GM12878 (cell line): ENCODE measurements around the gene NRBF2. TPM values are rescaled to one million over a fixed set of nuclear protein-coding genes. Genes with fewer than 3 reads are reported as not detected.

ENCODE experiments used
- ATAC-seq: fragments of 200-7000 bp; cut with Tn5 transposase; 3 replicates; pipeline ENCODE4 v1.9.1; 2020; ENCODE audit warnings: mild to moderate bottlenecking, moderate library complexity
- BruUV-seq: library from RNA; stranded (reverse); fragments of 400-500 nt; replicated peaks from 2 replicates; lab custom pipeline; 2021; lab: Mats Ljungman, UMichigan
- CTCF ChIA-PET: fragments of 300-600 bp; sonication (Branson Sonifier 250); formaldehyde crosslinking; extraction: SDS; loops from one replicate; lab custom pipeline; 2021; ENCODE audit warnings: inconsistent platforms; lab: Yijun Ruan, JAX
- POLR2A ChIA-PET: fragments of 350-600 bp; formaldehyde crosslinking; extraction: SDS; loops from one replicate; lab custom pipeline; 2021; ENCODE audit warnings: inconsistent platforms; lab: Charles Lee
- RAD21 ChIA-PET: fragments of 300-600 bp; sonication (Branson Sonifier 250); formaldehyde crosslinking; loops from one replicate; lab custom pipeline; 2023; ENCODE audit warnings: antibody characterized with exemption; ENCODE audit not compliant: unreplicated experiment; lab: Charles Lee
- SMC1A ChIA-PET: fragments of 300-600 bp; sonication (Branson Sonifier 250); formaldehyde crosslinking; loops from one replicate; lab custom pipeline; 2023; ENCODE audit not compliant: unreplicated experiment, uncharacterized antibody; lab: Charles Lee
- DNase-seq: peaks from one replicate; pipeline ENCODE4 v3.0.0-alpha.2; 2011; ENCODE audit warnings: low read depth, low spot score
- FAIRE-seq: peaks from 3 replicates; lab custom pipeline; 2011; peaks lifted over from hg19 to GRCh38; lab: Jason Lieb, UNC
- H2AFZ ChIP-seq: 2 replicates; pipeline ENCODE4 v1.6.0; 2011; ENCODE audit warnings: low read depth, low read length, control low read depth; ENCODE audit not compliant: control insufficient read depth
- H3K27ac ChIP-seq: 2 replicates; pipeline ENCODE4 v1.5.1; 2011; ENCODE audit warnings: control low read depth; ENCODE audit not compliant: control insufficient read depth, insufficient read depth
- H3K27me3 ChIP-seq, 2 experiments: replicated peaks in 1 of 2; 2 replicates each; pipeline versions ENCODE4 v1.6.0 to v1.6.1; 2011; ENCODE audit warnings: low read length in 1 of 2; ENCODE audit not compliant: control insufficient read depth in 2 of 2, insufficient read depth in 2 of 2
- H3K36me3 ChIP-seq, 2 experiments: 2 replicates each; pipeline ENCODE4 v1.5.1; 2011; ENCODE audit warnings: low read length in 1 of 2; ENCODE audit not compliant: control insufficient read depth in 2 of 2, insufficient read depth in 2 of 2
- H3K4me1 ChIP-seq: 2 replicates; pipeline ENCODE4 v1.6.1; 2011; ENCODE audit warnings: mild to moderate bottlenecking, low read length, moderate library complexity, mixed read lengths; ENCODE audit not compliant: control insufficient read depth, insufficient read depth
- H3K4me2 ChIP-seq: 2 replicates; pipeline ENCODE4 v1.6.0; 2011; ENCODE audit warnings: control low read depth; ENCODE audit not compliant: control insufficient read depth, insufficient read depth
- H3K4me3 ChIP-seq: fragments of 200-600 bp; sonication (generic); 2 replicates; pipeline ENCODE4 v1.5.1; 2016
- H3K79me2 ChIP-seq: 2 replicates; pipeline ENCODE4 v1.6.0; 2011; ENCODE audit warnings: low read length; ENCODE audit not compliant: control insufficient read depth, insufficient read depth
- H3K9ac ChIP-seq: 2 replicates; pipeline ENCODE4 v1.8.0; 2011; ENCODE audit warnings: low read length, control low read depth, mixed read lengths; ENCODE audit not compliant: control insufficient read depth, insufficient read depth
- H3K9me3 ChIP-seq: replicated peaks from 3 replicates; pipeline ENCODE4 v1.5.1; 2011; ENCODE audit warnings: mild to moderate bottlenecking, low read length; ENCODE audit not compliant: control insufficient read depth, insufficient read depth
- H4K20me1 ChIP-seq: 2 replicates; pipeline ENCODE4 v1.6.0; 2011; ENCODE audit not compliant: control insufficient read depth, insufficient read depth
- EZH2 ChIP-seq: IDR thresholded peaks from 2 replicates; pipeline ENCODE4 v1.6.1; 2012; ENCODE audit warnings: low read depth, mild to moderate bottlenecking, control low read depth, inconsistent platforms, low read length, borderline replicate concordance; ENCODE audit not compliant: control insufficient read depth
- NKRF ChIP-seq: fragments of 450-650 bp; conservative IDR thresholded peaks from 2 replicates; pipeline ENCODE4 v1.6.1; 2017; ENCODE audit warnings: mild to moderate bottlenecking, moderate library complexity
- PML ChIP-seq: IDR thresholded peaks from 2 replicates; pipeline ENCODE4 v1.6.1; 2012; ENCODE audit warnings: low read length, inconsistent platforms
- RCOR1 ChIP-seq: conservative IDR thresholded peaks from 2 replicates; pipeline ENCODE4 v1.6.1; 2012; ENCODE audit warnings: low read depth, low read length, improper control_type of control experiment
- ZZZ3 ChIP-seq: IDR thresholded peaks from 2 replicates; pipeline ENCODE4 v1.6.1; 2011; ENCODE audit warnings: low read depth; ENCODE audit not compliant: control insufficient read depth, insufficient read length
- WGBS: methylation state at CpG from one replicate; pipeline ENCODE4 v1.1.6; 2016; ENCODE audit warnings: low lambda C conversion rate; ENCODE audit not compliant: insufficient replicate concordance, insufficient coverage; ENCODE audit errors: missing lambda C conversion rate; 5-methylcytosine and 5-hydroxymethylcytosine counted together
- in situ Hi-C: fragments of 300-500 bp; cut with MboI; formaldehyde crosslinking; loops from 9 replicates; pipeline ENCODE4 v1.14.3; 2018; ENCODE audit warnings: mixed read lengths
- intact Hi-C: fragments of 100-400 bp; cut with micrococcal nuclease; formaldehyde crosslinking; loops from one replicate; pipeline ENCODE4 v1.14.2; 2022; ENCODE audit not compliant: unreplicated experiment
- polyA plus RNA-seq, 11 experiments: library from polyadenylated mRNA; depleted of rRNA in 4 of 11; unstranded in 6 of 11; stranded (reverse) in 5 of 11; fragments of >200 nt; fragmentation: Nextera tagmentation in 4 of 11; fragmentation: Illumina TruSeq in 1 of 11; extraction: Ambion mirVana in 4 of 11; extraction: Trizol in 1 of 11; gene quantifications; 1 replicate in 1 of 11; 2 replicates in 10 of 11; pipeline versions ENCODE4 v1.2.1 to v1.2.3, GENCODE V29; 2011 to 2016; ENCODE audit warnings: inconsistent platforms in 2 of 11, missing spikeins in 2 of 11, low read depth in 1 of 11
- total RNA-seq, 4 experiments: library from RNA; depleted of rRNA in 3 of 4; stranded (reverse); fragments of >200 nt in 3 of 4; fragmentation: Illumina TruSeq in 1 of 4; extraction: Trizol in 1 of 4; gene quantifications; 2 replicates each; pipeline versions ENCODE4 v1.2.1 to v1.2.3, GENCODE V29; 2013 to 2021

Gene NRBF2
- total and polyA plus RNA-seq, 10 of the 15 experiments (the other 5 are each of a cell fraction or from before 2014, with no cell fraction given): 17.8 to 39.8 (median 27.7) TPM

- 62% methylated on average over 6 of the region's 6 CpGs for WGBS
Observed at GRCh38 chr10:63129888-63130287, 3.2 kb upstream of the NRBF2 start.

More at GRCh38 chr10:63129888-63130287, 3.2 kb upstream of the NRBF2 start:
- H3K4me2 ChIP-seq: no peak overlapping the region
- H2AFZ ChIP-seq: no peak overlapping the region
- SMC1A ChIA-PET: no interaction called here
- peaks cover 17% of the 10 kb centered on the region for H3K79me2 ChIP-seq
- H4K20me1 ChIP-seq: no peaks in the 10 kb centered on the region
- POLR2A ChIA-PET: no interaction called here
- no peaks in the 10 kb centered on the region; the same call in 2 of the 3 replicates for H3K9me3 ChIP-seq
- H3K36me3 ChIP-seq: no peaks in the 10 kb centered on the region
- H3K4me1 ChIP-seq: no peaks in the 10 kb centered on the region; the same call in 1 of the 2 replicates
- H3K4me3 ChIP-seq: no peak overlapping the region
- FAIRE-seq: no peak
- TF ChIP-seq PML: no peak
- TF ChIP-seq EZH2: no peak
- TF ChIP-seq NKRF: no peak
- TF ChIP-seq ZZZ3: no peak
- no peak for TF ChIP-seq RCOR1
- no peak for DNase-seq
- H3K9ac ChIP-seq: no peak overlapping the region
- intact Hi-C loops (loop anchor here (10.0 kb wide), 1 partner anchor 445 kb away; no protein-coding TSS in a partner anchor), in situ Hi-C loops (no loop called here)
- H3K27ac ChIP-seq: no peak overlapping the region
- no peaks in the 10 kb centered on the region for H3K27me3 ChIP-seq
- RAD21 ChIA-PET: no interaction called here
- CTCF ChIA-PET: interaction anchor here (1.0 kb wide), 1 partner anchor 16 kb away, joined by 4 read pairs; no protein-coding TSS in a partner anchor
- ATAC-seq: no peak
- BruUV-seq: no TSS peak
